ENCODE results near the gene SLC47A2.

Gene SLC47A2

GRCh38 chr17:19676896-19677295, 39.5 kb downstream of the SLC47A2 start:
- no peak for TF ChIP-seq TEAD4 (IDR thresholded peaks at IDR 0.05)
- no peak for TF ChIP-seq TCF12 (IDR thresholded peaks at IDR 0.05; ENCODE audit: low read depth)
- no peak for TF ChIP-seq CREB1 (IDR thresholded peaks at IDR 0.05; ENCODE audit: low read depth)
- no peak for TF ChIP-seq RAD21 (IDR thresholded peaks at IDR 0.05; ENCODE audit: low read depth)
- no peak for TF ChIP-seq USF1 (IDR thresholded peaks at IDR 0.05)
- TF ChIP-seq, protein P1, sequence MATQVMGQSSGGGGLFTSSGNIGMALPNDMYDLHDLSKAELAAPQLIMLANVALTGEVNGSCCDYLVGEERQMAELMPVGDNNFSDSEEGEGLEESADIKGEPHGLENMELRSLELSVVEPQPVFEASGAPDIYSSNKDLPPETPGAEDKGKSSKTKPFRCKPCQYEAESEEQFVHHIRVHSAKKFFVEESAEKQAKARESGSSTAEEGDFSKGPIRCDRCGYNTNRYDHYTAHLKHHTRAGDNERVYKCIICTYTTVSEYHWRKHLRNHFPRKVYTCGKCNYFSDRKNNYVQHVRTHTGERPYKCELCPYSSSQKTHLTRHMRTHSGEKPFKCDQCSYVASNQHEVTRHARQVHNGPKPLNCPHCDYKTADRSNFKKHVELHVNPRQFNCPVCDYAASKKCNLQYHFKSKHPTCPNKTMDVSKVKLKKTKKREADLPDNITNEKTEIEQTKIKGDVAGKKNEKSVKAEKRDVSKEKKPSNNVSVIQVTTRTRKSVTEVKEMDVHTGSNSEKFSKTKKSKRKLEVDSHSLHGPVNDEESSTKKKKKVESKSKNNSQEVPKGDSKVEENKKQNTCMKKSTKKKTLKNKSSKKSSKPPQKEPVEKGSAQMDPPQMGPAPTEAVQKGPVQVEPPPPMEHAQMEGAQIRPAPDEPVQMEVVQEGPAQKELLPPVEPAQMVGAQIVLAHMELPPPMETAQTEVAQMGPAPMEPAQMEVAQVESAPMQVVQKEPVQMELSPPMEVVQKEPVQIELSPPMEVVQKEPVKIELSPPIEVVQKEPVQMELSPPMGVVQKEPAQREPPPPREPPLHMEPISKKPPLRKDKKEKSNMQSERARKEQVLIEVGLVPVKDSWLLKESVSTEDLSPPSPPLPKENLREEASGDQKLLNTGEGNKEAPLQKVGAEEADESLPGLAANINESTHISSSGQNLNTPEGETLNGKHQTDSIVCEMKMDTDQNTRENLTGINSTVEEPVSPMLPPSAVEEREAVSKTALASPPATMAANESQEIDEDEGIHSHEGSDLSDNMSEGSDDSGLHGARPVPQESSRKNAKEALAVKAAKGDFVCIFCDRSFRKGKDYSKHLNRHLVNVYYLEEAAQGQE (IDR thresholded peaks at IDR 0.05; ENCODE audit: low read depth): no peak
- TF ChIP-seq NFIC (IDR thresholded peaks at IDR 0.05): no peak
- no peak for TF ChIP-seq EP300 (IDR thresholded peaks at IDR 0.05; ENCODE audit: borderline replicate concordance)
- no peak for TF ChIP-seq TAF1 (IDR thresholded peaks at IDR 0.05; ENCODE audit: low read depth)
- TF ChIP-seq CEBPB (IDR thresholded peaks at IDR 0.05): no peak
- TF ChIP-seq ZBTB7A (IDR thresholded peaks at IDR 0.05; ENCODE audit: low read depth): no peak
- TF ChIP-seq FOXM1 (IDR thresholded peaks at IDR 0.05; ENCODE audit: borderline replicate concordance, low read depth): no peak
- no peak for TF ChIP-seq EGR1 (IDR thresholded peaks at IDR 0.05)
- no peak for TF ChIP-seq YY1 (IDR thresholded peaks at IDR 0.05; ENCODE audit: low read depth)

GRCh38 chr17:19673623-19674022, 42.8 kb downstream of the SLC47A2 start:
- TF ChIP-seq TCF12 (IDR thresholded peaks at IDR 0.05; ENCODE audit: low read depth) (no peak), NFIC (IDR thresholded peaks at IDR 0.05) (no peak), EGR1 (IDR thresholded peaks at IDR 0.05) (no peak), EP300 (IDR thresholded peaks at IDR 0.05; ENCODE audit: borderline replicate concordance) (no peak), TEAD4 (IDR thresholded peaks at IDR 0.05) (no peak), YY1 (IDR thresholded peaks at IDR 0.05; ENCODE audit: low read depth) (no peak), CREB1 (IDR thresholded peaks at IDR 0.05; ENCODE audit: low read depth) (no peak), ZBTB7A (IDR thresholded peaks at IDR 0.05; ENCODE audit: low read depth) (no peak), MAX (IDR thresholded peaks at IDR 0.05) (no peak), RAD21 (IDR thresholded peaks at IDR 0.05; ENCODE audit: low read depth) (no peak), TAF1 (IDR thresholded peaks at IDR 0.05; ENCODE audit: low read depth) (no peak), CEBPB (IDR thresholded peaks at IDR 0.05) (no peak), FOXM1 (IDR thresholded peaks at IDR 0.05; ENCODE audit: borderline replicate concordance, low read depth) (no peak), USF1 (IDR thresholded peaks at IDR 0.05) (no peak)
- TF ChIP-seq, protein P1 (IDR thresholded peaks at IDR 0.05; ENCODE audit: low read depth): no peak

GRCh38 chr17:19672009-19672750, 44.2 kb downstream of the SLC47A2 start:
- TF ChIP-seq, protein P1 (IDR thresholded peaks at IDR 0.05; ENCODE audit: low read depth): no peak
- TF ChIP-seq CEBPB (IDR thresholded peaks at IDR 0.05): peak; percentile 59
- TF ChIP-seq NFIC (IDR thresholded peaks at IDR 0.05): peak; percentile 45; the same call in 1 of the 2 replicates
- no peak for TF ChIP-seq MAX (IDR thresholded peaks at IDR 0.05)
- no peak for TF ChIP-seq TEAD4 (IDR thresholded peaks at IDR 0.05)
- no peak for TF ChIP-seq EGR1 (IDR thresholded peaks at IDR 0.05)
- TF ChIP-seq TCF12 (IDR thresholded peaks at IDR 0.05; ENCODE audit: low read depth): 0 out of 2 replicates have a peak, but pooled peaks have one; percentile 39
- no peak for TF ChIP-seq TAF1 (IDR thresholded peaks at IDR 0.05; ENCODE audit: low read depth)
- no peak for TF ChIP-seq FOXM1 (IDR thresholded peaks at IDR 0.05; ENCODE audit: borderline replicate concordance, low read depth)
- no peak for TF ChIP-seq CREB1 (IDR thresholded peaks at IDR 0.05; ENCODE audit: low read depth)
- TF ChIP-seq USF1 (IDR thresholded peaks at IDR 0.05): no peak
- TF ChIP-seq EP300 (IDR thresholded peaks at IDR 0.05; ENCODE audit: borderline replicate concordance): 0 out of 2 replicates have a peak, but pooled peaks have one; percentile 16
- no peak; the same call in 1 of the 2 replicates for TF ChIP-seq RAD21 (IDR thresholded peaks at IDR 0.05; ENCODE audit: low read depth)
- no peak for TF ChIP-seq ZBTB7A (IDR thresholded peaks at IDR 0.05; ENCODE audit: low read depth)
- no peak for TF ChIP-seq YY1 (IDR thresholded peaks at IDR 0.05; ENCODE audit: low read depth)
